IMR-90 (cell line): ENCODE data around the gene ANKRD42.

ENCODE experiments used
- BHLHE40 ChIP-seq: fragments of 150-350 bp; IDR thresholded peaks from 2 replicates; pipeline ENCODE4 v1.6.1; 2016; ENCODE audit warnings: mild to moderate bottlenecking, low read depth, low read length
- MXI1 ChIP-seq: IDR thresholded peaks from 2 replicates; pipeline ENCODE4 v1.6.1; 2012; ENCODE audit warnings: low read depth, mild to moderate bottlenecking, low read length, moderate library complexity, borderline replicate concordance
- POLR2A ChIP-seq: IDR thresholded peaks from 2 replicates; pipeline ENCODE4 v1.6.1; 2012; ENCODE audit warnings: mild to moderate bottlenecking, low read depth, low read length
- RAD21 ChIP-seq: IDR thresholded peaks from 2 replicates; pipeline ENCODE4 v1.6.1; 2012; ENCODE audit warnings: low read length, improper control_type of control experiment
- RCOR1 ChIP-seq: IDR thresholded peaks from 2 replicates; pipeline ENCODE4 v1.6.1; 2012; ENCODE audit warnings: mild to moderate bottlenecking, low read length, improper control_type of control experiment; ENCODE audit not compliant: insufficient replicate concordance
- RFX5 ChIP-seq: IDR thresholded peaks from 2 replicates; pipeline ENCODE4 v1.8.0; 2012; ENCODE audit warnings: low read depth, mild to moderate bottlenecking, low read length, moderate library complexity
- SMC3 ChIP-seq: fragments of 150-350 bp; IDR thresholded peaks from 2 replicates; pipeline ENCODE4 v1.6.1; 2016; ENCODE audit warnings: low read depth, mild to moderate bottlenecking, antibody characterized with exemption, low read length, moderate library complexity
- TF ChIP-seq, protein P1 (sequence below): conservative IDR thresholded peaks from 2 replicates; pipeline ENCODE4 v1.5.1; 2012; ENCODE audit warnings: mild to moderate bottlenecking, low read depth, low read length, improper control_type of control experiment
- TF ChIP-seq, protein P2 (sequence below): fragments of 150-350 bp; IDR thresholded peaks from 2 replicates; pipeline ENCODE4 v1.6.1; 2017; ENCODE audit warnings: mild to moderate bottlenecking, antibody characterized with exemption, low read length, low read depth
- TF ChIP-seq, protein P3 (sequence below): fragments of 150-350 bp; IDR thresholded peaks from 2 replicates; pipeline ENCODE4 v1.6.1; 2016; ENCODE audit warnings: low read depth, mild to moderate bottlenecking, low read length, moderate library complexity, borderline replicate concordance

- TF ChIP-seq, protein P1, sequence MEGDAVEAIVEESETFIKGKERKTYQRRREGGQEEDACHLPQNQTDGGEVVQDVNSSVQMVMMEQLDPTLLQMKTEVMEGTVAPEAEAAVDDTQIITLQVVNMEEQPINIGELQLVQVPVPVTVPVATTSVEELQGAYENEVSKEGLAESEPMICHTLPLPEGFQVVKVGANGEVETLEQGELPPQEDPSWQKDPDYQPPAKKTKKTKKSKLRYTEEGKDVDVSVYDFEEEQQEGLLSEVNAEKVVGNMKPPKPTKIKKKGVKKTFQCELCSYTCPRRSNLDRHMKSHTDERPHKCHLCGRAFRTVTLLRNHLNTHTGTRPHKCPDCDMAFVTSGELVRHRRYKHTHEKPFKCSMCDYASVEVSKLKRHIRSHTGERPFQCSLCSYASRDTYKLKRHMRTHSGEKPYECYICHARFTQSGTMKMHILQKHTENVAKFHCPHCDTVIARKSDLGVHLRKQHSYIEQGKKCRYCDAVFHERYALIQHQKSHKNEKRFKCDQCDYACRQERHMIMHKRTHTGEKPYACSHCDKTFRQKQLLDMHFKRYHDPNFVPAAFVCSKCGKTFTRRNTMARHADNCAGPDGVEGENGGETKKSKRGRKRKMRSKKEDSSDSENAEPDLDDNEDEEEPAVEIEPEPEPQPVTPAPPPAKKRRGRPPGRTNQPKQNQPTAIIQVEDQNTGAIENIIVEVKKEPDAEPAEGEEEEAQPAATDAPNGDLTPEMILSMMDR: no peak
- no peak for TF ChIP-seq POLR2A
- no peak for TF ChIP-seq RFX5
- TF ChIP-seq, protein P2, sequence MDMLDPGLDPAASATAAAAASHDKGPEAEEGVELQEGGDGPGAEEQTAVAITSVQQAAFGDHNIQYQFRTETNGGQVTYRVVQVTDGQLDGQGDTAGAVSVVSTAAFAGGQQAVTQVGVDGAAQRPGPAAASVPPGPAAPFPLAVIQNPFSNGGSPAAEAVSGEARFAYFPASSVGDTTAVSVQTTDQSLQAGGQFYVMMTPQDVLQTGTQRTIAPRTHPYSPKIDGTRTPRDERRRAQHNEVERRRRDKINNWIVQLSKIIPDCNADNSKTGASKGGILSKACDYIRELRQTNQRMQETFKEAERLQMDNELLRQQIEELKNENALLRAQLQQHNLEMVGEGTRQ: no peak
- no peak for TF ChIP-seq BHLHE40
- TF ChIP-seq, protein P3, sequence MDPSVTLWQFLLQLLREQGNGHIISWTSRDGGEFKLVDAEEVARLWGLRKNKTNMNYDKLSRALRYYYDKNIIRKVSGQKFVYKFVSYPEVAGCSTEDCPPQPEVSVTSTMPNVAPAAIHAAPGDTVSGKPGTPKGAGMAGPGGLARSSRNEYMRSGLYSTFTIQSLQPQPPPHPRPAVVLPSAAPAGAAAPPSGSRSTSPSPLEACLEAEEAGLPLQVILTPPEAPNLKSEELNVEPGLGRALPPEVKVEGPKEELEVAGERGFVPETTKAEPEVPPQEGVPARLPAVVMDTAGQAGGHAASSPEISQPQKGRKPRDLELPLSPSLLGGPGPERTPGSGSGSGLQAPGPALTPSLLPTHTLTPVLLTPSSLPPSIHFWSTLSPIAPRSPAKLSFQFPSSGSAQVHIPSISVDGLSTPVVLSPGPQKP: no peak
- no peak for TF ChIP-seq RCOR1
- TF ChIP-seq MXI1: no peak
- no peak for TF ChIP-seq SMC3
- no peak for TF ChIP-seq RAD21
Measured at GRCh38 chr11:83255366-83255765, 61.9 kb downstream of the ANKRD42 start.
